DMS153 treated with DMSO at 0.1 percent for 48 hours (cell line): ENCODE data around the gene PTGFRN.
A peak's percentile ranks its signal among the peaks of the same experiment; 100 is the strongest.

ENCODE experiments used
- DNase-seq: peaks from one replicate; lab custom pipeline; 2025; ENCODE audit not compliant: unreplicated experiment; lab: John Stamatoyannopoulos, UW

The PTGFRN gene

DNA sequence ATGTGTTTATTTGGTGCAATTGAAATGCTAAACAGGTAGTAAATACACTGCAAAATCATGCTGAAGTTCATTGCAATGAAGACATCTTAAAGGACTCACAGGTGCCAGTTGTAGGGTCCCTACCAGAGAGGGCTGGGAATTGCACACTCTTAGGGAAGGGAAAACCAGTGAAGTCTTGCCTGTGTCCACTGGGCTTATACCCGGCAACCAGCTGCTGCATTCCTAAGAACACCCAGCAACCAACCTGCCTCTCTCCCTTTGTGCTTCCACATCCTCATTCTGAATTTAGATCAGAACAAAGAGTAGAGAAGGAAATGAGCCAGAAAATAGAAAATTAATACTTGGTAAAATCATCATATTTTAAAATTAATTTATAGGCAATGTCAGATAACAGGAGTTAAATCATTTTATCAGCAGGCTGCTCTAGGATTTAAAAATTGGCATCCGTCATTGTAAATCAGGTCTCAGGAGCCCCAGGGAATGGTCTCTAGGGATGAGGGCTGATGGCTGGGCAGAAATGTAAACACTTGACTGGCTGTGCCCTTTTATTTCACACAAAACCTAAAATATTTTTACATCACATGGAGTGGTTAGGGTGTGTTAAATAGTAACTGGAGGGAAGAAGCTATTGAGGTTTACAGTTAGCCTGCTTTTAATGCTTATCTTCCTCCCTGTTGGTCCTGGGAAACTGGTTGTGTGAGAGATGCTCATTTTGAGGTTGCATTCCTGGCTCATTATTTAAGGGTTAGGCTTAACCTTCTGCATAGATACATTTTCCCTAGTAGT lies 31.3 kb downstream of the PTGFRN start:
- DNase-seq = peak; percentile 89

- no peak for DNase-seq
Measured at GRCh38 chr1:116941670-116942069, 32.0 kb downstream of the PTGFRN start.

DNA sequence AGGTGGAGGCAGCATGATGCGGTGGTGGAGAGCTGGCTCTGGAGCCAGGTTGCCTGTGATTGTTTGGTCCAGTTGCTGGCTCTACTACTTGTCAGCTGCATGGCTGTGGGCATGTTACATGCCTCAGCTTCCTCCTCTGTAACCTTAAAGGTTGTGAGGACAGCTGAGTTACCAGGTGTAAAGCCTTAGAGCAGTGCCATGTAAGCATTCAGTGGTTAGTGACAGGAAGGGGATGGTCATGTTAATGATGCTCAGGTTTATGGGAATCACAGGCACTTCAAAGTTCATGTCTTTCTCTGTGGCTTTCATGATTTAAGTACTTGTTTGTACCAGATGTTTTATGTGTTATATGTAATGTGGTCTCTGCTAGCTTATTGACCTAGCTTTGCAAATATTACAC lies 32.6 kb downstream of the PTGFRN start:
- no peak for DNase-seq

- no peak for DNase-seq
Measured at GRCh38 chr1:116943438-116943837, 33.7 kb downstream of the PTGFRN start.

- DNase-seq = no peak
Measured at GRCh38 chr1:116944613-116945012, 34.9 kb downstream of the PTGFRN start.

DNA sequence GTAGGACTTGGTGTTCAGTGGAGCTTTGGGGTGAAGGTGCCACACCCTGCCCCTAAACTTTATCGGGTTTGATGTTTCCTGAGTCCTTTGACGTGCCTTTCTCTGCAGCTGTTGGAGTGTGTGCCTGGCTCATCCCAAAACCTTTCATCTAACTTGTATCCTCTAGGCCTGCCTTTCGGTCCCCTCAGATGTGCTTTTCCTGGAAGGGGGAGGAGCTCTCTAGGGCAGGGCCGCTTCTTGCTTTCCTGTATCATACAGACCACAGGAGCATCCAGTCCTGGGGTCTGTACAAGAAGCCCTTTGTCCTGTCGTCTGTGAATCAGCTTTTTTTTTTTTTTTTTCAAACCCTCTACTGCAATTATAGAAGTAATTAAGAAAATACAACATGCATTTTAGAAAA lies 35.7 kb downstream of the PTGFRN start:
- DNase-seq = no peak

- DNase-seq = no peak
Measured at GRCh38 chr1:116945996-116946395, 36.3 kb downstream of the PTGFRN start.

DNA sequence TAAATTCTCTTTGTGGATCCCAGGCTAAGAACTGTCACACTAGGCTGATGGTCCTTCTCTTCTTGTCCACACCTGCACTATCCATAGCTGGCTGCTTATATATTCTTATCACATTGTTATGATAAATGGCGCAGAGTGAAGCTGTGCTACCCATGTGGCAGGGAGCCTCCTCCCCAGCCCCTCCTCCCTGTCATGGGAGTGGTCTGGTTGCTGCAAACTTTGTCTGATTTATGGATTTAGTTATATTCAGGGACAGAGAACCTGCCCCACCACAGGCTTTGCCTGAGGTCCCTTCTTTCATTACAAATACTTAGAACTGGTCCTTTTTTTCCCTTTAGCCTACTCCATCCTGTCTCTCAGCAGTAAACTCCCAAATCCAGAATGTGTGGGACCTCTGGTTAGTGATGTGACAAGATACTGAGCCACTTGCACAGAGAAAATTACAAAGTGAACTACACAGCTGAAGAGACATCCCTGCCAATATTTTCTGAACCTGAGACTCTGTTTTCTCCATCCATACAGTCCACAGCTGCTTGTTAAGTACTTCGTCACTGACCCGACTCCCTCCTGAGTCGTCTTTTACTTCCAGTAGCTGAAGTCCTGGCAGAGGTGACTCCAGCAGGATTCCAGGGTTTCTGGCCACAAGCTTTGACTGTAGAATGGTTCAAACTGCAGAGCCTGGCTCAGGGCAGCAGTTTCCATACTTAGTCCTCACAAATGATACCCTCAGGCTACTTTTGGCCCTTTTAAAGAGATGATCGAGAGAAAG lies 37.6 kb downstream of the PTGFRN start:
- DNase-seq = no peak

DNA sequence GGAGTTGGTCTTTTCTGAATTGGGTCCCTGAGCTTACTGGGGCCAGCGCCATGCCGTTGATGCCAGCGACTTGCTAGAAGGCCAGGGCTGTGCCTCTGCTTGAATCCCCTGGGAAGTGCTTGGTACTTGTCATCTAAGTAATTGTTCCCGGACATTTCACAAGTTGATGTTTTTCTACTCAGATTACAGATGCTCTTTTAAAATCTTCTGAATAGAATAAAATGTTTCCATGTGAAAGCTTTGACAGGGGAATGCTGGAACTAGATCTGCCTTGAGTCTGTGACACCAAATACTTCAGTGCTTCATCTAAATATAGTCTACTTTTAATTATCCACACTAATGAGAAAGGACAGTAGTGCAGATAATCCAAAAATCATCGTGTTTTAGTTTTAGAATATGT lies 38.3 kb downstream of the PTGFRN start:
- no peak for DNase-seq

DNA sequence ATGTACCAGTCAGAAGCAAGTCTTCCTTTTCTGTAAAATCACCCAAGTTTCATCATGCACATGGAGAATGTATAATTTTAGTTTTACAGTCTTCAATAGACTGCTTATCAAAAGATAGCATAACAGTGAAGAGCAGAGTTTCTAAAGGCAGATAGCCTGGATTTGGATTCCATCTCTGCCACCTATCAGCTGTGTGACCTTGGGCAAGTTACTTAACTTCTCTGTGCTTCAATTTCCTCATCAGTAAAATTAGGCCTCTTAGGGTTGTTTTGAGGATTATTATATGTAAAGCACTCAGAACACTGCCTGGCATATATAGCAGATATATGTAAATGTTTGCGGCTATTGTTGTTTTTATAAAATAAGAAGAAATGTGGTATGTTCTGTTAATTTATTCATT lies 38.9 kb downstream of the PTGFRN start:
- no peak for DNase-seq

- no peak for DNase-seq
Measured at GRCh38 chr1:116949213-116949985, 39.7 kb downstream of the PTGFRN start.

GRCh38 chr1:116950517-116951199 lies 40.9 kb downstream of the PTGFRN start:
- no peak for DNase-seq

- no peak for DNase-seq
Measured at GRCh38 chr1:116951200-116951935, 41.7 kb downstream of the PTGFRN start.

- DNase-seq = no peak
Measured at GRCh38 chr1:116952738-116953275, 43.1 kb downstream of the PTGFRN start.

DNA sequence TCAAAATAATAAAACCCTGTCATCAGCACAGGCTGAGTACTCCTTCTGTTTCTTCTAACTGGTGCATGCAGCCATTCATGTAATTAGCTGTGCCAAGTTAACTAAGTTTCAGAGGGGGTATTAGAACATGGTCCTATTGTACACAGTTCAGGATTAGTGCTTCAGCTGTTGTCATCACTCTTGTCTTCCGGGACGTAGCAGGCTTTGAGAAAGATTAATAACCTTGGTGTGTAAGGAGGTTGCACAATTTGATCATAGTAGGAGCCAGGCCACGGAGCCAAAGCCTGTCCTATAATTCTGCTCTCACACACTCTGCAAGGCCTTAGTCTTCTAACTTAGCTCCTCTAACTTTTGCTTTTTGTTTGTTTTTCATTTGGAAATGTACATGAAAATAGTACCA lies 44.7 kb downstream of the PTGFRN start:
- no peak for DNase-seq

DNA sequence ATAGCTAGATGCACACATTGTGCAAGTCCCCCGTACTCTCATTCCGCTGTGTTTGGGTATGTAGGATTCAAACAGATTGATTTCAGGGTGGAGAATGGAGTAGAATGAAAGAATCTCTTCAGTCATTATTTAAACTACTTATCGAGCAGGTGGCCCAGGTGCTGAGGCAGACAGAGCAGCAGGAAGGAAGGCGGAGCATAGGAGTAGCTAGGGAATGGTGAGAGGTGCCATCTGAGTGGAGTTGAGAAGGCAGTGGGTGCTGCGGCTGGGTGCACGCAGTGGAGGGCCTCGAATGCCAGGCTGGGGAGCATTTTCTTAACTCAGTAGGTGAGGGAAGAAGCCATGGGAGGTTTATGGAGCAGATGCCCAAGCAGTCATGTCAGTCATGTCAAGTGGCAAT lies 46.7 kb downstream of the PTGFRN start:
- peak; percentile 36 for DNase-seq

DNA sequence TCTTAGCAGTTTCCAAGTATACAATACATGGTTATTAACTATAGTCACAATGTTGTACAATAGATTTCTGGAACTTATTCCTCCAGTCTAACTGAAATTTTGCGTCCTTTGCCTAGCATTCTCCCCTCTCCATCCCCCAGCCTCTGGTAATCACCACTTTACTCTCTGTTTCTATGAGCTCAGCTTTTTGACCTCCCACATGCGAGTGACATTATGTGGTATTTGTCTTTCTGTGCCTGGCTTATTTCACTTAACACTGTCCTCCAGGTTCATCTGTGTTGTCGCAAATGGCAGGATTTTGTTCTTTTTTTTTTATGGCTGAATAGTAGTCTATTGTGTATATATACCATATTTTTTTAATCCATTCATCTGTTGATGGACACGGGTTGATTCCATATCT lies 47.9 kb downstream of the PTGFRN start:
- no peak for DNase-seq

DNA sequence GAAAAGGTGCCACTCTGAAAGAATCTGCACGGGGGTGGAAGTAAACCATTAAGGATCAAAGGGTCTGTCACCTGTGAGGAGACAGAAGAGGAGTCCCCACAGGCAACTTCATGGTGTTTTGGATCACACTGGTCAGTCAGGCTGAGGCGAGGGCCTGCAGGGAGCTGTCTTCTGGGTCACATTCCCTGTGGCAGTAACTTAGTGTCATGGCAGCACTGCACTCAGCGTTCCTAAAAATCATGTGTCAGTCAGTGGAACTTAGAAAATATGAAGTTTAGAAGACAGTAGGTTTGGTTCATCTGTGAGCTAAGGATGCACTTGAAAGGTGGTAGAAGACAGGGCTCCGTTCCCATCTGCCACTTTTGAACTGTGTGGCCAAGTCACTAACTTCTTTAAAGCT lies 48.4 kb downstream of the PTGFRN start:
- no peak for DNase-seq

DNA sequence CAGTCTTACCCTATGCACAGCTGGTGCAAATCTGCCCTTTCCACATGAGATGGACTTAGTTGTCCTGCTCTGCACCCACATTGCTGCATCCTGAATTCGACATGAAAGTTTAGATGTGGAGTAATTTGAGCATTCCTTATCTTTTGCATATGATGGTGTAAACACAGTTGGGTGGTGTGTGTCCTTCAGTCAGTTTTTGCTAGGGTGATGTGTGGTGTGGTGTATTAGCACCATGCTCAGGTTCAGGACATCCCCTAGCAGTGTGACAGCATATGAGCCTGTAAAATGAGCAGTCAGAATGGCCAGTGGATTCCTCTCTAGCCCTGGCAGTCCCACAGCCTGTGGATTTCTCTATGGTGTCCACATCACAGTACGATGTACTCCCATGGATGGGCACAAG lies 49.3 kb downstream of the PTGFRN start:
- DNase-seq = no peak

DNA sequence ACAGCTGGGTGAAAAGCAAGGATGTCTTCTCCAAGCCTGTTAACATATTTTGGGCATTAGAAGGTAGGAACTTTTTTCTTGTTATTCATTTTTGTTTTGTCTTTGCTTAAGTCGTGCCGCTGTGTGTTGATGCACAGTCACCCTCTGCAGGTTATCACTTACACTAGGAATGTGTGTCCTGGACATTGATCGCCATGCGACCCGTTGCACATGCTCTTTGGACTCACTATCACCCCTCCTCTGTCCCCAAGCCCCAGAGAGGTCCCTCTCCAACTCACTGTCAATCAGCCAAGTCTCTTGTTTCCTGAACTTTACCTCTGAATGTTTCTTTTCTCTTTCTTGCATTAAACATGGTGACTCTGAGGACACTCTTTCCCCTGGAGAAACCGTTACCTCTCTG lies 51.9 kb downstream of the PTGFRN start:
- DNase-seq = no peak
